OCI-LY7 (cell line): Measurements from ENCODE around the gene PCDHGA1.

Experiments
- EZH2phosphoT487 ChIP-seq: fragments of 200-600 bp; sonication (generic); IDR thresholded peaks from 2 replicates; pipeline ENCODE4 v1.6.1; 2018; ENCODE audit warnings: low read depth, borderline replicate concordance, mild to moderate bottlenecking, mixed run types, antibody characterized with exemption, low read length, moderate library complexity, mixed read lengths
- TF ChIP-seq, protein P1 (sequence below): fragments of 200-600 bp; sonication (generic); conservative IDR thresholded peaks from 2 replicates; pipeline ENCODE4 v1.5.1; 2014; ENCODE audit warnings: mild to moderate bottlenecking, antibody characterized with exemption, low read length, moderate library complexity, mixed read lengths

DNA sequence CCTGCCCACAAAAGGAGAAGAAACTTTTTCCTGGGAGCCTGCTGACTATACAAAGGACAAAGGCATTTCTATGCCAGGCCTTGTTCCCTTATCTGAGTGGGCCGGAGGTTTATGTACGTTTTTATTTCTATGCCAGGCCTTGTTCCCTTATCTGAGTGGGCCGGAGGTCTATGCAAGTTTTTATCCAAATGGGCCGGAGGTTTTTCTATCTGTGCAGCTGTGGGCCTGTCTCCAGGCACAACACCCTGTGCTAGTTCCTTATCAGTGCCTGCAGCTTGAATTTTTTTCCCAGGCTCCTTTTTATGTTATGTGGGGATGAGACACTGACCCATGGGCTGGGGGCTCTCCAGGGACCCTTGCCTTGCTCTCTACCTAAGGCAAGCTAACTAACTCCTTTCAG lies 31.9 kb upstream of the PCDHGA1 start:
- TF ChIP-seq, protein P1, sequence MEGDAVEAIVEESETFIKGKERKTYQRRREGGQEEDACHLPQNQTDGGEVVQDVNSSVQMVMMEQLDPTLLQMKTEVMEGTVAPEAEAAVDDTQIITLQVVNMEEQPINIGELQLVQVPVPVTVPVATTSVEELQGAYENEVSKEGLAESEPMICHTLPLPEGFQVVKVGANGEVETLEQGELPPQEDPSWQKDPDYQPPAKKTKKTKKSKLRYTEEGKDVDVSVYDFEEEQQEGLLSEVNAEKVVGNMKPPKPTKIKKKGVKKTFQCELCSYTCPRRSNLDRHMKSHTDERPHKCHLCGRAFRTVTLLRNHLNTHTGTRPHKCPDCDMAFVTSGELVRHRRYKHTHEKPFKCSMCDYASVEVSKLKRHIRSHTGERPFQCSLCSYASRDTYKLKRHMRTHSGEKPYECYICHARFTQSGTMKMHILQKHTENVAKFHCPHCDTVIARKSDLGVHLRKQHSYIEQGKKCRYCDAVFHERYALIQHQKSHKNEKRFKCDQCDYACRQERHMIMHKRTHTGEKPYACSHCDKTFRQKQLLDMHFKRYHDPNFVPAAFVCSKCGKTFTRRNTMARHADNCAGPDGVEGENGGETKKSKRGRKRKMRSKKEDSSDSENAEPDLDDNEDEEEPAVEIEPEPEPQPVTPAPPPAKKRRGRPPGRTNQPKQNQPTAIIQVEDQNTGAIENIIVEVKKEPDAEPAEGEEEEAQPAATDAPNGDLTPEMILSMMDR, result no peak
- TF ChIP-seq EZH2phosphoT487, result no peak
